HG03342 (cell line): ENCODE data around the gene GNG12.
A peak's percentile ranks its signal among the peaks of the same experiment; 100 is the strongest.

ENCODE experiments used
- ATAC-seq: cut with Tn5 transposase; IDR thresholded peaks from one replicate; pipeline ENCODE4 v1.9.1; 2021; ENCODE audit warnings: mild to moderate bottlenecking, moderate library complexity; ENCODE audit not compliant: unreplicated experiment

The GNG12 gene

GRCh38 chr1:67832737-67833601 is at the start of gene GNG12:
Gene GNG12 (minus strand): TSS chr1:67833467. CDS start chr1:67707686, 125,781 bp downstream.
- no peak for ATAC-seq

- ATAC-seq, result no peak
These were observed 49.1 kb upstream of the GNG12 start for GRCh38 chr1:67882196-67882958.

GRCh38 chr1:67880056-67880601 is 46.9 kb upstream of the GNG12 start:
- ATAC-seq, result no peak

GRCh38 chr1:67879485-67879884 is 46.2 kb upstream of the GNG12 start:
- no peak for ATAC-seq

- no peak for ATAC-seq
These were observed 41.3 kb upstream of the GNG12 start for GRCh38 chr1:67874501-67875111.

GRCh38 chr1:67869233-67869632 is 36.0 kb upstream of the GNG12 start:
- no peak for ATAC-seq

GRCh38 chr1:67863637-67864036 is 30.4 kb upstream of the GNG12 start:
- ATAC-seq, result no peak

- ATAC-seq, result no peak
These were observed 29.4 kb upstream of the GNG12 start for GRCh38 chr1:67862685-67863084.

- no peak for ATAC-seq
These were observed 28.7 kb upstream of the GNG12 start for GRCh38 chr1:67861856-67862516.

GRCh38 chr1:67860776-67861175 is 27.5 kb upstream of the GNG12 start:
- ATAC-seq, result no peak

- ATAC-seq, result no peak
These were observed 23.7 kb upstream of the GNG12 start for GRCh38 chr1:67856921-67857320.

- ATAC-seq, result no peak
These were observed 22.7 kb upstream of the GNG12 start for GRCh38 chr1:67855961-67856360.

GRCh38 chr1:67855444-67855843 is 22.2 kb upstream of the GNG12 start:
- ATAC-seq, result no peak

- ATAC-seq, result peak; percentile 53
These were observed 20.4 kb upstream of the GNG12 start for GRCh38 chr1:67853704-67854103.

- ATAC-seq, result no peak
These were observed 18.5 kb upstream of the GNG12 start for GRCh38 chr1:67851800-67852199.

GRCh38 chr1:67850611-67851075 is 17.4 kb upstream of the GNG12 start:
- ATAC-seq, result no peak

- ATAC-seq, result no peak
These were observed 16.9 kb upstream of the GNG12 start for GRCh38 chr1:67850151-67850551.

- ATAC-seq, result no peak
These were observed 14.2 kb upstream of the GNG12 start for GRCh38 chr1:67847466-67847865.

- no peak for ATAC-seq
These were observed 13.3 kb upstream of the GNG12 start for GRCh38 chr1:67846538-67846937.

- ATAC-seq, result no peak
These were observed 11.7 kb upstream of the GNG12 start for GRCh38 chr1:67844988-67845387.

GRCh38 chr1:67843746-67844145 is 10.5 kb upstream of the GNG12 start:
- ATAC-seq, result no peak
